Sigmoid colon (tissue), 4 donors: ENCODE results near the gene ERVMER34-1.

ENCODE experiments used
- CTCF ChIP-seq, 4 experiments: fragments of 450-650 bp in 3 of 4; fragments of 200-600 bp in 1 of 4; IDR thresholded peaks; one replicate each; pipeline ENCODE4 v1.5.1; 2016 to 2019; ENCODE audit warnings: antibody characterized with exemption in 4 of 4, mild to moderate bottlenecking in 3 of 4, moderate library complexity in 2 of 4
- EP300 ChIP-seq, 4 donors: sonication (generic); formaldehyde crosslinking; IDR thresholded peaks; one replicate each; pipeline ENCODE4 v1.6.1; 2017; ENCODE audit warnings: antibody characterized with exemption in 4 of 4
- POLR2A ChIP-seq, 2 donors: fragments of 450-650 bp; IDR thresholded peaks; one replicate each; pipeline ENCODE4 v1.6.1; 2016; ENCODE audit warnings: antibody characterized with exemption in 2 of 2, mild to moderate bottlenecking in 2 of 2, moderate library complexity in 2 of 2
- POLR2AphosphoS5 ChIP-seq, 4 donors: sonication (generic); formaldehyde crosslinking; IDR thresholded peaks; one replicate each; pipeline ENCODE4 v1.6.1; 2017; ENCODE audit warnings: antibody characterized with exemption in 4 of 4

- TF ChIP-seq CTCF (IDR thresholded peaks at IDR 0.05) (no peak), POLR2A (IDR thresholded peaks at IDR 0.05) (no peak), EP300 (IDR thresholded peaks at IDR 0.05) (no peak), POLR2AphosphoS5 (IDR thresholded peaks at IDR 0.05) (no peak)
Observed at GRCh38 chr4:52751487-52751911, 274 bp upstream of the ERVMER34-1 start.
